Karpas-422 (cell line): ENCODE results near the gene ZBTB7C. TPM values are rescaled to one million over a fixed set of nuclear protein-coding genes. Genes with fewer than 3 reads are reported as not detected.

Source experiments
- DNase-seq: peaks from one replicate; pipeline ENCODE4 v3.0.0-alpha.2; 2015
- H2AFZ ChIP-seq: fragments of 200-600 bp; sonication (generic); 2 replicates; pipeline ENCODE4 v1.6.1; 2014; ENCODE audit warnings: antibody characterized with exemption, low read length, mixed read lengths
- H3K27ac ChIP-seq: fragments of 200-600 bp; sonication (generic); 2 replicates; pipeline ENCODE4 v1.5.1; 2014; ENCODE audit warnings: mild to moderate bottlenecking, low read length, moderate library complexity
- H3K27me3 ChIP-seq: fragments of 200-600 bp; sonication (generic); 2 replicates; pipeline ENCODE4 v1.6.1; 2014; ENCODE audit warnings: low read length, mixed read lengths
- H3K36me3 ChIP-seq: fragments of 200-600 bp; sonication (generic); 2 replicates; pipeline ENCODE4 v1.6.1; 2014; ENCODE audit warnings: low read length, mixed read lengths; ENCODE audit not compliant: insufficient read depth
- H3K4me1 ChIP-seq: fragments of 200-600 bp; sonication (generic); 2 replicates; pipeline ENCODE4 v1.6.1; 2014; ENCODE audit warnings: mild to moderate bottlenecking, low read length, mixed read lengths
- H3K4me2 ChIP-seq: fragments of 200-600 bp; sonication (generic); 2 replicates; pipeline ENCODE4 v1.6.1; 2014; ENCODE audit warnings: low read length, low read depth, mild to moderate bottlenecking; ENCODE audit not compliant: poor library complexity, severe bottlenecking
- H3K4me3 ChIP-seq: fragments of 200-600 bp; sonication (generic); 2 replicates; pipeline ENCODE4 v1.5.1; 2014; ENCODE audit warnings: mild to moderate bottlenecking, antibody characterized with exemption, low read length, mixed read lengths
- H3K79me2 ChIP-seq: fragments of 200-600 bp; sonication (generic); 2 replicates; pipeline ENCODE4 v1.6.1; 2014; ENCODE audit warnings: mild to moderate bottlenecking, low read length, mixed read lengths
- H3K9ac ChIP-seq: fragments of 200-600 bp; sonication (generic); 2 replicates; pipeline ENCODE4 v1.6.0; 2014; ENCODE audit warnings: low read length
- H3K9me2 ChIP-seq: fragments of 200-600 bp; sonication (generic), shearing (Covaris generic); replicated peaks from 2 replicates; pipeline ENCODE4 v1.6.0; 2014; ENCODE audit warnings: mild to moderate bottlenecking, low read length, moderate library complexity; ENCODE audit not compliant: insufficient read depth
- H3K9me3 ChIP-seq: fragments of 300-700, 200-600 bp; sonication (generic); 2 replicates; pipeline ENCODE4 v1.6.1; 2014; ENCODE audit warnings: low read length, mixed read lengths
- H4K20me1 ChIP-seq: fragments of 200-600 bp; sonication (generic); 2 replicates; pipeline ENCODE4 v1.6.1; 2014; ENCODE audit warnings: mild to moderate bottlenecking, antibody characterized with exemption, low read length, low read depth; ENCODE audit not compliant: insufficient read depth
- total RNA-seq: library from RNA; depleted of rRNA; stranded (reverse); fragments of >200 nt; shearing (Covaris generic); gene quantifications from 2 replicates; pipeline ENCODE4 v1.2.3, GENCODE V29; 2014; ENCODE audit warnings: low replicate concordance

Gene ZBTB7C
- total RNA-seq, 1 experiment from 2014 or later = not detected

- no peak overlapping the region for H3K4me3 ChIP-seq
- H3K79me2 ChIP-seq = no peaks in the 10 kb centered on the region
- no peak overlapping the region for H3K27ac ChIP-seq
- H3K4me2 ChIP-seq = no peak overlapping the region
- no peaks in the 10 kb centered on the region for H3K9me3 ChIP-seq
- H3K36me3 ChIP-seq = no peaks in the 10 kb centered on the region
- no peak for DNase-seq
- H3K27me3 ChIP-seq = no peaks in the 10 kb centered on the region
- H3K4me1 ChIP-seq = no peaks in the 10 kb centered on the region
- H4K20me1 ChIP-seq = no peaks in the 10 kb centered on the region
- no peak overlapping the region for H2AFZ ChIP-seq
- no peak overlapping the region for H3K9ac ChIP-seq
- H3K9me2 ChIP-seq = no peaks in the 10 kb centered on the region
These were observed 247.8 kb downstream of the ZBTB7C start for GRCh38 chr18:48161191-48161910.

GRCh38 chr18:48160622-48161021 lies 248.6 kb downstream of the ZBTB7C start:
- no peak overlapping the region for H3K27ac ChIP-seq
- H3K4me3 ChIP-seq = no peak overlapping the region
- H3K9ac ChIP-seq = no peak overlapping the region
- H3K4me2 ChIP-seq = no peak overlapping the region
- no peaks in the 10 kb centered on the region for H3K36me3 ChIP-seq
- H4K20me1 ChIP-seq = no peaks in the 10 kb centered on the region
- DNase-seq = no peak
- H3K9me2 ChIP-seq = no peaks in the 10 kb centered on the region
- H3K4me1 ChIP-seq = no peaks in the 10 kb centered on the region
- no peaks in the 10 kb centered on the region for H3K9me3 ChIP-seq
- no peak overlapping the region for H2AFZ ChIP-seq
- H3K79me2 ChIP-seq = no peaks in the 10 kb centered on the region
- H3K27me3 ChIP-seq = no peaks in the 10 kb centered on the region

GRCh38 chr18:48159816-48160215 lies 249.4 kb downstream of the ZBTB7C start:
- H3K36me3 ChIP-seq = no peaks in the 10 kb centered on the region
- no peak overlapping the region for H3K9ac ChIP-seq

GRCh38 chr18:48158721-48159120 lies 250.5 kb downstream of the ZBTB7C start:
- no peak overlapping the region for H3K9ac ChIP-seq
- no peak overlapping the region for H3K4me2 ChIP-seq
- H3K9me2 ChIP-seq = no peaks in the 10 kb centered on the region
- no peak overlapping the region for H3K27ac ChIP-seq
- DNase-seq = no peak
- H3K4me1 ChIP-seq = no peaks in the 10 kb centered on the region
- no peak overlapping the region for H2AFZ ChIP-seq
- H3K36me3 ChIP-seq = no peaks in the 10 kb centered on the region
- H3K79me2 ChIP-seq = no peaks in the 10 kb centered on the region
- H3K4me3 ChIP-seq = no peak overlapping the region
- H3K9me3 ChIP-seq = no peaks in the 10 kb centered on the region
- H4K20me1 ChIP-seq = no peaks in the 10 kb centered on the region
- H3K27me3 ChIP-seq = no peaks in the 10 kb centered on the region

More at GRCh38 chr18:48159816-48160215, 249.4 kb downstream of the ZBTB7C start:
- Histone ChIP-seq H3K9me3 (no peaks in the 10 kb centered on the region), H2AFZ (no peak overlapping the region), H4K20me1 (no peaks in the 10 kb centered on the region), H3K4me3 (no peak overlapping the region), H3K27ac (no peak overlapping the region), H3K9me2 (no peaks in the 10 kb centered on the region), H3K4me1 (no peaks in the 10 kb centered on the region), H3K4me2 (no peak overlapping the region), H3K27me3 (no peaks in the 10 kb centered on the region), H3K79me2 (no peaks in the 10 kb centered on the region)
- no peak for DNase-seq

- Histone ChIP-seq H2AFZ (no peak overlapping the region), H3K27me3 (no peaks in the 10 kb centered on the region), H3K9me3 (no peaks in the 10 kb centered on the region), H3K4me2 (no peak overlapping the region), H3K27ac (no peak overlapping the region), H3K4me3 (no peak overlapping the region), H3K36me3 (no peaks in the 10 kb centered on the region), H4K20me1 (no peaks in the 10 kb centered on the region), H3K9ac (no peak overlapping the region), H3K79me2 (no peaks in the 10 kb centered on the region), H3K4me1 (no peaks in the 10 kb centered on the region), H3K9me2 (no peaks in the 10 kb centered on the region)
- no peak for DNase-seq
These were observed 251.2 kb downstream of the ZBTB7C start for GRCh38 chr18:48157956-48158355.

GRCh38 chr18:48155856-48156255 lies 253.3 kb downstream of the ZBTB7C start:
- no peaks in the 10 kb centered on the region for H3K79me2 ChIP-seq
- no peaks in the 10 kb centered on the region for H4K20me1 ChIP-seq
- H3K9ac ChIP-seq = no peak overlapping the region
- no peaks in the 10 kb centered on the region for H3K4me1 ChIP-seq
- no peak for DNase-seq
- no peaks in the 10 kb centered on the region for H3K9me3 ChIP-seq
- no peak overlapping the region for H3K27ac ChIP-seq
- no peak overlapping the region for H2AFZ ChIP-seq
- H3K36me3 ChIP-seq = no peaks in the 10 kb centered on the region
- no peaks in the 10 kb centered on the region for H3K27me3 ChIP-seq
- no peaks in the 10 kb centered on the region for H3K9me2 ChIP-seq
- H3K4me3 ChIP-seq = no peak overlapping the region
- no peak overlapping the region for H3K4me2 ChIP-seq

GRCh38 chr18:48154828-48155227 lies 254.4 kb downstream of the ZBTB7C start:
- no peaks in the 10 kb centered on the region for H3K27me3 ChIP-seq
- DNase-seq = no peak
- H3K4me1 ChIP-seq = no peaks in the 10 kb centered on the region
- H3K9me2 ChIP-seq = no peaks in the 10 kb centered on the region
- H3K9ac ChIP-seq = no peak overlapping the region
- H3K36me3 ChIP-seq = no peaks in the 10 kb centered on the region
- no peak overlapping the region for H3K4me2 ChIP-seq
- H3K79me2 ChIP-seq = no peaks in the 10 kb centered on the region
- H4K20me1 ChIP-seq = no peaks in the 10 kb centered on the region
- H2AFZ ChIP-seq = no peak overlapping the region
- H3K9me3 ChIP-seq = no peaks in the 10 kb centered on the region
- H3K27ac ChIP-seq = no peak overlapping the region
- no peak overlapping the region for H3K4me3 ChIP-seq

- Histone ChIP-seq H3K4me1 (no peaks in the 10 kb centered on the region), H3K4me2 (no peak overlapping the region), H4K20me1 (no peaks in the 10 kb centered on the region), H3K4me3 (no peak overlapping the region), H3K9ac (no peak overlapping the region), H3K36me3 (no peaks in the 10 kb centered on the region), H3K9me3 (no peaks in the 10 kb centered on the region), H2AFZ (no peak overlapping the region), H3K9me2 (no peaks in the 10 kb centered on the region), H3K79me2 (no peaks in the 10 kb centered on the region), H3K27me3 (no peaks in the 10 kb centered on the region), H3K27ac (no peak overlapping the region)
- DNase-seq = no peak
These were observed 255.3 kb downstream of the ZBTB7C start for GRCh38 chr18:48153613-48154481.
